DMS53 (cell line): ENCODE measurements around the gene SPHK1.
A peak's percentile ranks its signal among the peaks of the same experiment; 100 is the strongest.

Experiments used
- DNase-seq: peaks from one replicate; lab custom pipeline; 2025; lab: John Stamatoyannopoulos, UW

SPHK1 gene

DNA sequence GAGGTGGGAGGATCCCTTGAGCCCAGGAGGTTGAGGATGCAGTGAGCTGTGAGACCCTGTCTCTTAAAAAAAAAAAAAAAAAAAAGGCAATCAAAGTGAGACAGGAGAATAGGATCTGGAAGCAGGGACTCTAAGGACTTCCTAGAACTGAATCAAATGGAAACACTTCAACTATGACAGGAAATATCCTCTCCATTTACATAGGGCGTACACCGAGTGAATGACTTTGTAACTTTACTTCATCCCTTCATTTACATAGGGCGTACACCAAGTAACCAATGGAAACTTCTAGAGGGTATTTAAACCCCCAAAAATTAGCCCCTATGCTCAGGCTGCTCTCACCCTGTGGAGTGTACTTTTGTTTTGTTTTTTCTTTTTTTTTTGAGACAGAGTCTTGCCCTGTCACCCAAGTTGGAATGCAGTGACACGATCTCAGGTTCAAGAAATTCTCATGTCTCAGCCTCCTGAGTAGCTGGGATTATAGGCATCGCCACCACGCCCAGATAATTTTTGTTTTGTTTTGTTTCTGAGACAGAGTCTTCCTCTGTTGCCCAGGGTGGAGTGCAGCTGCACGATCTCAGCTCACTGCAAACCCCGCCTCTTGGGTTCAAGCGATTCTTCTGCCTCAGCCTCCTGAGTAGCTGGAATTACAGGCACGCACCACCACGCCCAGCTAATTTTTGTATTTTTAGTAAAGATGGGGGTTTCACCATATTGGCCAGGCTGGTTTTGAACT lies 21.1 kb upstream of the SPHK1 start:
- no peak for DNase-seq

GRCh38 chr17:76365256-76365903 lies 19.0 kb upstream of the SPHK1 start:
- peak; percentile 40 for DNase-seq

DNA sequence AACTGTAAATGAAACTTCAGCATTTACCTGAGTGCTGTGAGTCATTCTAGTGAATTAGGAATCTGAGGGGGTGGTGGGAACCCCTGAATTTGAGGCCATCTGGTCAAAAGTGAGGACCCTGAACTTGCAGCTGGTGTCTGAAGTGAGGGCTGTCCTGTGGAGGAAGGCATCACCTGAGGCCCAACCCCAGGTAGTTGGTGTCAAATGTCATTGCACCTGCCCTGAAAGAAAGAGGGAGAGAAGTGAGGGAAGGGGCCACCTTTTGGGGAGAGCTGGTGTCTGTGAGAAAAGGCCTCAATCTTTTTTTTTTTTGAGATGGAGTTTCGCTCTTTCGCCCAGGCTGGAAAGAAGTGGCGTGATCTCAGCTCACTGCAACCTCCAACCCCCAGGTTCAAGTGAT lies 18.2 kb upstream of the SPHK1 start:
- no peak for DNase-seq

- DNase-seq: no peak
These were observed 16.8 kb upstream of the SPHK1 start for GRCh38 chr17:76367642-76368041.

GRCh38 chr17:76368545-76368944 lies 15.9 kb upstream of the SPHK1 start:
- no peak for DNase-seq

DNA sequence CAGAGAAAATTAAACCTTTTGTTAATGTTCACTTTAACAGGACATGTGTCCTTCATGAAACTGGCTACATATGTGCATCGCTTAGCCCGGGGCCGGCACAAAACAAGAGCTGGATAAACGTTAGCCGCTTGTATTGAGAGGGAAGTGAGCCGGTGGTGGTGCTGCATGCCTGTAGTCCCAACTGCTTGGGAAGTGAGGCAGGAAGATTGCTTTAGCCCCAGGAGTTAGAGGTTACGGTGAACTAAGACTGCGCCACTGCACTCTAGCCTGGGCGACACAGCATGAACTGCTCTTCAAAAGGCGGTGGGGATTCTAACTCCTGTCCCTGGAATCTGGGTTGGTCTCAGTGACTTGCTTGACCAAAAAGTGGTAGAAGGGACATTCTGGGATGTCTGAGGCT lies 15.0 kb upstream of the SPHK1 start:
- no peak for DNase-seq

DNA sequence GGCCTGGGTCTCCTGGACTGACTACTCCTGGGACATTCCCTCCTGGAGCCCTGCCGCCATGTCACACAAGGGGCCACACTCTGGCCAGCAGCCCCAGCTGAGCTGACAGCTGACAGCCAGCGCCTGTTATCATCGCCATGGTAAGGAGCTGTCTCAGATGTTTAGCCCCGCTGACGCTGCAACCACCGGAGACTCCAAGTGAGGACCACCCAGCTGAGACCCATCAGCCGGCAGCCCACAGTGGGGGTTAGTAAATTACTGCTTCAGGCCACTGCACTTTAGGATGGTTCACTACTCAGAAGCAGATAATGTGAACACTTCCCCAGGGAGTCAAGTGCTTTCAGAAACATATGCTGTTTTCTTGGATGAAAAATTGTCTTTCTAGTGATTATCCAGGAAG lies 14.6 kb upstream of the SPHK1 start:
- DNase-seq: no peak

DNA sequence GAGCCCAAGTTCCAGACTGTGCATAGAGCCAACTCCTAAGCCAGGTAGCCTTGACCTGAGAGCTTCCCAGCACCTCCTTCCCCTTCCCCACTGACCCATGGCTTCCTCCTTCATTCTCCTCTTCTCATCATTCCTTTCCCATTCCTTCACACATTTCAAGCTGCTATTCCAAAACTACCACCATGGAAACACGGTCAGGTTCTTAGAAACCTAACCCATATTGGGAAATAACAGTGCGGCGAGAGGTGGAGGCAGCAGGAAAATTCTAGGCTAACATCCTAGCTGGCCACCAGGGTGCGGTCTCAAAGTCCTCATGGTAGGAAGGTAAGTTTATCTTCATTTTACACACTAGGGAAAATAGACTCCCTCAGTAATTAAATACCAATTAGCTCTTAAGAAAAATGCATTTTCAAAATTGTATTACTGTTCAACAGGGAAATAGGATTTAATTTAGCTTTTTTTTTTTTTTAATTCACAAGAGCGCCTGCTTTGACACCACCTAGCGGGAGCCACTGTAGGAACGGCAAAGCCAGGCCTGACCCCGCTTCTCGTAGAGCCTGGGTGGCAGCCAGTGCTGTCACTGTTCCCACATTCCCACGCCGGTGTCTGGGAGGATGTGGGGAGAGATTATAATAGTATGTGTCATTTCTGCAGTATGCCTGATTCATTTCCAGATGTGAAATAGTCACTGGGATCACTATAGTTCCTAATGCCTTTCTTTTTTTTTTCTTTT lies 14.0 kb upstream of the SPHK1 start:
- DNase-seq: no peak

- DNase-seq: no peak
These were observed 12.5 kb upstream of the SPHK1 start for GRCh38 chr17:76371656-76372628.

- no peak for DNase-seq
These were observed 7.9 kb upstream of the SPHK1 start for GRCh38 chr17:76376318-76377133.

DNA sequence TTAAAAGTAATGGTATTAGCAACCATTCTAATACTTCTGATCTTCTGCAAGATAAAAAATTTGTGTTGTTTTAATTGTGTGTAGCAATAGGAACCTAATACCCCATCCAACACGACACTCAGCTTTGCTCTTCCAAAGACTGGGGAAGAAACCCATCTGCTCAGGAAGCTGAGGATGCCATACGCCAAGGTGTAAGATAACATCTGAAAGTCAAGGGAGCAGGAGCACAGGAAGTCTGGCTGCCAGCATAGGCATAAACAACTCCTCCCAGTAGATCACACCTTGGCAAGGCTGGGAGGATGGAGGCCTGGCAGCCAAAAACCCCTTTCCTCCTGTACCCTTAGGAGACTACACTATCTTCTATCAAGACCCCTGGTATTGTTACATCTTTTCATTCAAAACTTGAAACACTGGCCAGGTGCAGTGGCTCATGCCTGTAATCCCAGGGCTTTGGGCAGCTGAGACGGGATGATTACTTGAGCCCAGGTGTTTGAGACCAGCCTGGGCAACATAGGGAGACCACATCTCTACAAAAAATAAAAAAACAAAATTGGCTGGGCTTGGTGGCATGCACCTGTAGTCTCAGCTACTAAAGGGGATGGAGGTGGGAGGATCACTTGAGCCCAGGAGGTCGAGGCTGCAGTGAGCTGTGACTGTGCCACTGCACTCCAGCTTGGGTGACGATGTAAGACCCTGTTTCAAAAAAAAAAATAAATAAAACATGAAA lies 5.7 kb upstream of the SPHK1 start:
- DNase-seq: no peak

DNA sequence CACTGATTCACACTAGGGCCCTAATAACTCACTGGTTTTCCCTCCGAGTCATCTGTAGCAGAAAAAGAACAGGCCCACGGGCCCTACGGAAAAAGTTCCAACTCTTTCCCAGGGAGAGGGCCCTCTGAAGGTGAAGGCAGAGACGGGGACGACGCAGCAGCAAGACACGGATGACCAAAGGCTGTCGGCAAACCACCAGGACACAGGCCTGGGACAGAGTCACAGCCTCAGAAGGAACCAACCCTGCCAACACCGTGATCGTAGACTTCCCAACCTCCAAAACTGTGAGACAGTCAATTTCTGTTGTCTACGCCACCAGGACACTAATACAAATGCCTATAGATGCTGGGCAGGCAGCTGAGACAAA lies 5.2 kb upstream of the SPHK1 start:
- no peak for DNase-seq

GRCh38 chr17:76379646-76380376 lies 4.6 kb upstream of the SPHK1 start:
- no peak for DNase-seq

DNA sequence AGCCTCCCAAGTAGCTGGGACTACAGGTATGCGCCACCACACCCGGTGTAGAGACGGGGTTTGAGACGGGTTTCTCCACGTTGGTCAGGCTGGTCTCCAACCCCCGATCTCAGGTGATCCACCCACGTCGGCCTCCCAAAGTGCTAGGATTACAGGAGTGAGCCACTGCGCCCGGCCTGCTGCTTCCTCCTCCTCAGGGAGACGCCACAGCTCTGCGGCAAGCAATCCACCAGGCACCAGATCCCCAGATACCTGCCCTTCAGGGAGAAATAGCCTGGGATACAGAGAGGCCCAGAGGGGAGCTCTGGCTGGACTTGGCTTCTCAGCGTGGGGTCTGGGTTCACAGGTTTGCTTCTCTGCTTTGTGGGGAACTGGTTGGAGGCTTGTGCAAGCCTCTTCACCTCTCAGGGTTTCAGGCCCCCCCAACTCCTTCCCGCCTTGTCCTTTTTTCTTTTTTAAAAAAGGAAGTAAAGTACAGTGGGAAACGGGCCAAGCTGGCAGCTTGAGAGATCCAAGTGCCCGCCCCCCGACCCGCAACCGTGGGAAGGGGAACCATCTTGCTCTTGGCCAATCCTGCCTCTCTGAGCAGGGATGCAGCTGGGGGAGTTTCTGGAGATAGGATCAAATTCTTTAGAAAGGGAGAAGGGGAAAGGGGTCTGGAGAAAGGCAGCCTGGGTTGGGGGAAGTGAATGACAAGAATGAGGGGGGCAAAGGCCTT lies 2.6 kb upstream of the SPHK1 start:
- no peak for DNase-seq

DNA sequence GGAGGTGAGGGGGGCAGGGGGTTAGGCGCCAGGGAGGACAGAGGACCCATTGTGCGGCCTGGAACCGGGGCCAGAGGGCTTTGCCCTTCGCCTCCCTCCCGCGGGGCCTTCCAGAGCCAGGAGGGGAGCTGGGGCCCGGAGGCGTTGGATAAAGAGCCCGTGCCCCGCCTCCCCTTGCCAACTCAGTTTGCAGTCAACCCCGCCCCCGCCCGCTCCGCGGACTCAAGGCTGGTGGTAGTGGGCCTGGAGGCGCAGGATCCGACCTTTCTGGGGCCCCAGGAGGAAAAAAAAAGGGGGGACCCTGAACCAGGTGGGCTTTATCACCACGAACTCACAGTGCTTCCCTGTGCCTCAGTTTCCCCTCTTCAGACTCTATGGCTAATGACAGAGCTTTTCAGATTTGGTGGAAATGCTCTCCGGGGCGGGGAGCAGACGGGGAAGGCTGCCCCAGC lies 2.0 kb upstream of the SPHK1 start:
- DNase-seq: no peak

- peak; percentile 79 for DNase-seq
These were observed 1.4 kb upstream of the SPHK1 start for GRCh38 chr17:76382803-76383545.

DNA sequence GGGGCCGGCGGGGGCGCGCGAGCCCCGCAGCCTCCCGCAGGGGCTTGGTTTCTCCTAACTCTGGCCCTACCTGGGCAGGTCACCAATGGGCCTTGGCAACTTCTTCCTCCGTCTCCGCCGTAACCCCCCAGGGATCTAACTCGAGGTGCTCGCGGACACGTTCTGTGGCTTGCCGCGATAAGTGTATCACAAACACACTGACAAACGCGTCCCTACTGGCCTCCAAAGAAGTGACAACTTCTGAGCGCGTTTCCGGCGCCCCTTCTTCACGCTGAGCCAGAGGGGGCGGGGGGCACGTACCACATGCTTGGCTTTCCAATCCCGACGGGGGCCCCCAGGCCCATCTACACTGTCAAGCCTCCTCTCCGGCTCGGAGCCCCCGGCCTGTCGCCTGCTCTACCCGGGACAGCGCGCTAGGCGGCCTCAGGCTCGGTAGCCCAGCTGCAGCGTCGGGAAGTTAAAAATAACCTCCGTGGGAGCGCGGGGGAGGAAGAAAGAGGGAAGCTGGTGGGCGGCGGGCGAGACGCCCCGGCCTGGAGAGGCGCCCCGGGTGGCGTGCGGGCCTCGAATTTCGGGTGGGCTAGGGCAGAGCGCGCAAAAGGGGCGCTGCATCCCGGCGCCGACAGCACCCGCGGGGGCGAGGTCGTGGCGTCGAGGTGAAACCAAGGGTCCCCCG lies 725 bp upstream of the SPHK1 start:
- DNase-seq: peak; percentile 79
